SK-N-MC (cell line): Measurements from ENCODE around the gene FUT8.
"Not testable (repeated sequence)": the region's sequence is repeated elsewhere in the genome, so short reads cannot be mapped to it uniquely, and the experiment has no call there.

Source experiments
- EZH2 ChIP-seq: fragments of 200-600 bp; sonication (generic); IDR thresholded peaks from one replicate; pipeline ENCODE4 v1.6.1; 2017; ENCODE audit warnings: antibody characterized with exemption
- POLR2AphosphoS5 ChIP-seq: IDR thresholded peaks from 2 replicates; pipeline ENCODE4 v1.6.1; 2012; ENCODE audit warnings: mild to moderate bottlenecking, low read depth, low read length, borderline replicate concordance

GRCh38 chr14:65633666-65634065 lies 221.1 kb downstream of the FUT8 start:
- not testable (repeated sequence) for TF ChIP-seq EZH2, POLR2AphosphoS5
